Adrenal gland (tissue), 12 donors: ENCODE data around the gene LYAR. TPM values are rescaled to one million over a fixed set of nuclear protein-coding genes. Genes with fewer than 3 reads are reported as not detected.

Experiments used
- DNase-seq, 7 donors: peaks; one replicate each; pipeline ENCODE4 v3.0.0-alpha.2; 2019 to 2020
- H3K27ac ChIP-seq, 5 donors: fragments of 200-600 bp; sonication (generic) in 4 of 5; 1 replicate in 3 of 5; 2 replicates in 2 of 5; pipeline versions ENCODE4 v1.5.1 to v1.8.0; 2016 to 2020; ENCODE audit warnings: mild to moderate bottlenecking in 1 of 5
- H3K27me3 ChIP-seq: fragments of 200-600 bp; 2 replicates; pipeline ENCODE4 v1.8.0; 2021
- H3K36me3 ChIP-seq, 2 donors: fragments of 200-600 bp; replicated peaks in 1 of 2; 1 replicate in 1 of 2; 2 replicates in 1 of 2; pipeline versions ENCODE4 v1.5.1 to v1.8.0; 2018 to 2022
- H3K4me1 ChIP-seq, 2 donors: fragments of 200-600 bp; replicated peaks in 1 of 2; 1 replicate in 1 of 2; 2 replicates in 1 of 2; pipeline versions ENCODE4 v1.5.1 to v1.8.0; 2018 to 2021
- H3K4me3 ChIP-seq, 4 donors: fragments of 200-600 bp; sonication (generic) in 3 of 4; one replicate each; pipeline ENCODE4 v1.5.1; 2016 to 2018
- H3K9me3 ChIP-seq, 3 donors: fragments of 200-600 bp; sonication (generic) in 1 of 3; replicated peaks in 1 of 3; 1 replicate in 2 of 3; 2 replicates in 1 of 3; pipeline versions ENCODE4 v1.5.1 to v1.8.0; 2016 to 2021
- CTCF ChIP-seq, 6 experiments: fragments of 450-650 bp in 4 of 6; fragments of 200-600 bp in 2 of 6; sonication (generic) in 1 of 6; IDR thresholded peaks; 1 replicate in 5 of 6; 2 replicates in 1 of 6; pipeline versions ENCODE4 v1.5.1 to v1.8.0; 2016 to 2021; ENCODE audit warnings: antibody characterized with exemption in 6 of 6, mild to moderate bottlenecking in 2 of 6, moderate library complexity in 1 of 6
- POLR2A ChIP-seq, 2 donors: fragments of 450-650 bp; IDR thresholded peaks; one replicate each; pipeline ENCODE4 v1.6.1; 2017; ENCODE audit warnings: antibody characterized with exemption in 2 of 2, mild to moderate bottlenecking in 2 of 2, moderate library complexity in 1 of 2
- WGBS, 4 donors: extraction: QIAGEN DNeasy Blood & Tissue Kit in 2 of 4; methylation state at CpG; one replicate each; pipeline versions ENCODE4 v1.1.5 to v1.1.7; 2013 to 2017; 5-methylcytosine and 5-hydroxymethylcytosine counted together
- intact Hi-C, 2 donors: fragments of 100-400 bp; cut with DNase I; formaldehyde crosslinking; loops; one replicate each; pipeline versions ENCODE4 v1.14.1 to v1.15.0; 2022 to 2023
- polyA plus RNA-seq, 3 donors: library from polyadenylated mRNA; stranded (reverse); fragments of 200-250 nt in 2 of 3; fragments of 350-450 nt in 1 of 3; fragmentation: Illumina TruSeq in 1 of 3; extraction: RNeasy Lipid Tissue Mini Kit (QIAGEN cat#74804) in 1 of 3; gene quantifications; one replicate each; pipeline ENCODE4 v1.2.3, GENCODE V29; 2013 to 2014
- total RNA-seq, 9 donors: library from RNA; depleted of rRNA in 4 of 9; stranded (reverse); fragments of >200 nt in 4 of 9; fragments of 120-200 nt in 1 of 9; fragmentation: NEBNext Ultra II Directional in 1 of 9; extraction: Animal tissue kit (Norgen Biotek cat#: 25700) in 1 of 9; gene quantifications; one replicate each; pipeline versions ENCODE4 v1.1.0 to v1.2.4, GENCODE V29; 2013 to 2023
- donor health status: healthy with polysubstance abuse.
- donor health status: Bipolar disorder and iron deficiency.
- donor health status: DM: yes; HTN: yes; CAD: no.
- donor health status: DM: no; HTN: no; CAD: no.
- donor health status: DM: no; HTN: no; CAD: no.
- donor health status: DM: yes; HTN: yes; CAD: no.

Gene LYAR
- total and polyA plus RNA-seq, 12 donors, result 5.1 to 30.1 (median 9.0) TPM

- 77 to 90% (median 86%) methylated on average over 12 of the region's 12 CpGs for WGBS, 4 donors
- peaks cover 0 to 37% of the 10 kb centered on the region in 2 donors for H3K36me3 ChIP-seq
- H3K4me1 ChIP-seq, result no peaks in the 10 kb centered on the region
- DNase-seq, result peak in 1 of 7 donors; percentile 57
- intact Hi-C loops, result no loop called here
- no peaks in the 10 kb centered on the region for H3K27me3 ChIP-seq
- no peak for TF ChIP-seq POLR2A (IDR thresholded peaks at IDR 0.05)
- TF ChIP-seq CTCF (IDR thresholded peaks at IDR 0.05), result no peak
- H3K9me3 ChIP-seq, result no peaks in the 10 kb centered on the region
- no peak overlapping the region for H3K27ac ChIP-seq
- H3K4me3 ChIP-seq, result no peak overlapping the region
Observed at GRCh38 chr4:4315461-4316149, 25.7 kb upstream of the LYAR start.

- peaks cover 0 to 31% of the 10 kb centered on the region in 2 donors for H3K36me3 ChIP-seq
- 86 to 91% (median 89%) methylated on average over 4 of the region's 4 CpGs for WGBS, 4 donors
- H3K9me3 ChIP-seq, result no peaks in the 10 kb centered on the region
- H3K27ac ChIP-seq, result no peak overlapping the region
- intact Hi-C loops, result no loop called here
- TF ChIP-seq POLR2A (IDR thresholded peaks at IDR 0.05) (no peak), CTCF (IDR thresholded peaks at IDR 0.05) (no peak)
- H3K4me1 ChIP-seq, result no peaks in the 10 kb centered on the region
- no peaks in the 10 kb centered on the region for H3K27me3 ChIP-seq
- DNase-seq, result no peak
- H3K4me3 ChIP-seq, result no peak overlapping the region
Observed at GRCh38 chr4:4311193-4311592, 21.2 kb upstream of the LYAR start.

GRCh38 chr4:4308800-4309441 is 19.0 kb upstream of the LYAR start:
- DNase-seq, result peak in 1 of 7 donors; percentile 27
- Histone ChIP-seq H3K36me3 (peaks cover 0 to 20% of the 10 kb centered on the region in 2 donors), H3K4me3 (no peak overlapping the region), H3K9me3 (no peaks in the 10 kb centered on the region), H3K27me3 (no peaks in the 10 kb centered on the region), H3K27ac (no peak overlapping the region), H3K4me1 (no peaks in the 10 kb centered on the region)
- WGBS, 4 donors, result 94 to 96% (median 95%) methylated on average over 9 of the region's 9 CpGs
- intact Hi-C loops, result no loop called here
- TF ChIP-seq CTCF (IDR thresholded peaks at IDR 0.05), result no peak
- no peak for TF ChIP-seq POLR2A (IDR thresholded peaks at IDR 0.05)

- no peak for TF ChIP-seq CTCF (IDR thresholded peaks at IDR 0.05)
- TF ChIP-seq POLR2A (IDR thresholded peaks at IDR 0.05), result no peak
- WGBS, 4 donors, result 94 to 97% (median 97%) methylated on average over 10 to 11 of the region's 11 CpGs
- DNase-seq, result peak in 1 of 7 donors; percentile 25
Observed at GRCh38 chr4:4306920-4307319, 17.0 kb upstream of the LYAR start.

More at GRCh38 chr4:4306920-4307319, 17.0 kb upstream of the LYAR start:
- H3K9me3 ChIP-seq, result no peaks in the 10 kb centered on the region
- no peak overlapping the region for H3K27ac ChIP-seq
- no peak overlapping the region for H3K4me3 ChIP-seq
- no peaks in the 10 kb centered on the region for H3K4me1 ChIP-seq
- H3K27me3 ChIP-seq, result no peaks in the 10 kb centered on the region
- intact Hi-C loops, result no loop called here
- H3K36me3 ChIP-seq, result peaks cover 0 to 25% of the 10 kb centered on the region in 2 donors
